ENCODE measurements around the gene NEXN.
"Not testable (repeated sequence)": the region's sequence is repeated elsewhere in the genome, so short reads cannot be mapped to it uniquely, and the experiment has no call there.

NEXN gene

DNA sequence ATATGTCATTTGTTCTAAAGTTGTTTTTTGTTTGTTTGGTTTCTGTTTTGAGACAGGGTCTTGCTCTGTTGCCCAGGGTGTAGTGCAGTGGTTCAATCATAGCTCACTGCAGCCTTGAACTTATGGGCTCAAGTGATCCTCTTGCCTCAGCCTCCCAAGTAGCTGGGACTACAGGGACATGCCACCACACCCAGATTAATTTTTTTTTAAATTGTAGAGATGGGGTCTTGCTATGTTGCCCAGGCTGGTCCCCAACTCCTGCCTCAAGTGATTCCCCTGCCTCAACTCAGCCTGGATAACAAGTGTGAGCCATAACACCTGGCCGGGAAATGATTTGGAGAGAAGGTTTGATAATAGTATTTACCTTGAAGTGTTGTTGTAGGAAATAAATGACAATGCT lies 18.2 kb downstream of the NEXN start:
- DNase-seq: no peak

DNA sequence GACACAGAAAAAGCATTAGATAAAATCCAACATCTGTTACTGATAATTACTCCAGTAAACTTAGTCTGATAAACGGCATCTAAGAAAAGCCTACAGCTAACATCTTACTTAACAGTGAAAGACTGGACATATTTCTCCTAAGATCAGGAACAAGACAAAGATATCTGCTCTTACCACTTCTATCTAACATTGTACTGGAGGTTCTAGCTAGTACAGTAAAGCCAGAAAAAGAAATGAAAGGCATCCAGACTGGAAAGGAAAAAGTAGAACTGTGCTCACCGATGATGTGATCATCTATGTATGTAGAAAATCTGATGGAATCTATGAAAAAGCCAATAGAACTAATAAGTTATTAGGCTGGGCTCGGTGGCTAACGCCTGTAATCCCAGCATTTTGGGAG lies 21.7 kb downstream of the NEXN start:
- DNase-seq: no peak

DNA sequence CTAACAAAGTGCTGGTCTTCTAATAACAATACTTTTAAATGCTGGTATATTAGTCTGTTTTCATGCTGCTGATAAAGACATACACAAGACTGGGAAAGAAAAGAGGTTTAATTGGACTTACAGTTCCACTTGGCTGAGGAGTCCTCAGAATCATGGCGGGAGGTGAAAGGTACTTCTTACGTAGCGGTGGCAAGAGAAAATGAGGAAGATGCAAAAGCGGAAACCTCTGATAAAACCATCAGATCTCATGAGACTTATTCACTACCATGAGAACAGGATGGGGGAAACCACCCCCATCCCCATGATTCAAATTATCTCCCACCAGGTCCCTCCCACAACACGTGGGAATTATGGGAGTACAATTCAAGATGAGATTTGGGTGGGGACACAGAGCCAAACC lies 30.5 kb downstream of the NEXN start:
- not testable (repeated sequence) for DNase-seq

DNA sequence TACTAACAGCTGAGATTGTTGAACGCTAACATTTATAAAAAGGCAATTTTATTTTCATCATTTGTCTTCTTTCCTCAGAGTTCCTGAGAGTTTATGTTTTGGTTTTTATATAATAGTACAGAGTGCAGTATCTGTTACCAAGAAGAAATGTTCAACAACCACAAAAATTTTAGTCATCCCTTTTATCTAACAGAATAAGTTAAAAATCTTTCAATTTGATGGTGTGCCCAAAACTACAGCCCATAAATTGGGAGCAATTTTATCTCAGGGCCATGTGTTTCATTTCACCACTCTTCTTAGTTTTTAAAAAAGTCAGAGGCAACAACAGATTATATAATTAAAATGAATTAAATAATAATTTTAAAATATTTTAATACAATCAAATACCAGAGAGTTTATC lies 37.1 kb downstream of the NEXN start:
- DNase-seq: no peak

DNA sequence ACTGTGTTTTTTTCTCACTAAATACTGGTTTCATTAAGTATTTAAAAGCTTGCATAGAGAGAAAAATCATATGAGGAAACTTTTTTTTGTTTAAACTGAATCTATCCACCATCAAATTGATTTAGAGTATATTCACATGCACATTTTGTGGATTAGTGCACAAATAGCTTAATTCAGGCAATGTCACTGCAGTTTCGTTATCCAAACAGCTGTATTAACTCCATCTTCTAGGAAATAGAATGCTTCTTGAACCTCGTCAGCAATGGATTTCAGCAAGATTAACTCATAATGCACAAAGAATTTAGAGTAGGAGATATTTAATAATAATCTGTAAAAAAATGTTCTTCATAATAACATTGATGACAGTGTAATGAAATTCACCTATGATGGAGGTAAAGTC lies 37.5 kb downstream of the NEXN start:
- DNase-seq: no peak

DNA sequence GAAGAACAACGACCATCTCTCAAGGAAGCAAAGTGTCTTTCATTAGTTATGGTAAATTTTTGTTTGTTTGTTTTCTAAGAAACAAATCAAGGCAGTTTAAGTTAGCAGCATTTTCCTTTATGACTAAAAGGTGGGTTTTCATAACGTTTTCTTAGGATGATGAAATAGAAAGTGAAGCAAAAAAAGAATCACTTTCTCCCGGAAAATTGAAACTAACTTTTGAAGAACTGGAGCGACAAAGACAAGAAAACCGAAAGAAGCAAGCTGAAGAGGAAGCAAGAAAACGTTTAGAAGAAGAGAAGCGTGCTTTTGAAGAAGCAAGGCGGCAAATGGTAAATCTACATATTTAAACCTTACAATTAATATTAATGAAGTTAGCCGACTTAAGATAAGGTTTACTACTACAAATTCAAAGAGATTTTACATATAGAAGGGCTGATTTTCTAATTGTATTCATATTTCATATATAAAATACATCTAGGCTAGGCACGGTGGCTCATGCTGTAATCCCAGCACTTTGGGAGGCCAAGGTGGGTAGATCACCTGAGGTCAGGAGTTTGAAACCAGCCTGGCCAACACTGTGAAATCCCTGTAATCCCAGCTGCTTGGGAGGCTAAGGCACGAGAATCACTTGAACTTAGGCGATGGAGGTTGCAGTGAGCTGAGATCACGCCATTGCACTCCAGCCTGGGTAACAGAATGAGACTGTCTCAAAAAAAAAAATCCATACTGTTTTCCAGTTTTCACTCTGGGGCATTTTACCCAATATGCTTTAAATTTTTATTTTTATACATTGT lies 38.3 kb downstream of the NEXN start:
- no peak for DNase-seq

DNA sequence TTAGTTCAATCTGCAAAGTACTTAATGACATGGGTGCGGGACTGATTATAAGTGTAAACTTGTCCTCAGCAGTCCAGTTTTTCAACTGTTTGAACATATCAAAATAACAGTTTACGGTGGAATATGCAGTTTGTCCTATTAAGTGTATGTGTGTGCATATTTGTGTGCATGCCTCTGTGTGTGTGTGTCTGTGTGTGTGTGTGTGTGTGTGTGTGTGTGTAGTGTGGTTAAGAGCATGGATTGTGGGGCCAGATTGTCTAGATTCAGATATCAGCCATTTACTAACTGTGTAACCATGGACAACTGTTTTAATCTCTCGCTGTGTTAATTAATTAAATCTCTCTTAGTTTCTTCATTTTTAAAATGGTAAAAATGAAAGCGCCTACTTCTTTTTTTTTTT lies 39.0 kb downstream of the NEXN start:
- DNase-seq: no peak

DNA sequence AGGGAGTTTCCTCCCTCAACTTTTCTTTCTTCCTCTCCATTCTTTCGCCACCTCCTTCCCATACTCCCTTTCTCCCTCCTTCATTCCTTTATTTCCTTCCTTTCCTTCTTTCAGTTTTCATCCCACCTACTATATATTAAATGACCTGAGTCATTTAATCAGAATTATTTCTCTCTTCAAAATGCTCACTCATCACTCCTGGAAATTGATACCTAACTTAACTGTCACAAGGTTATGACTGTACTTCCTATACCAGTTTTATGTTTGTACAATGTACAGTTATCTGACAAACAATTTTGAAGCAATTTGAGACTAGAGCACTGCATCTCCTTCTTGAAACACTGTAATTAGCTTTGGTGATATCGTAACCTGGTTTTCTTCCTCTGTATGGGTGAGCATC lies 41.4 kb downstream of the NEXN start:
- no peak for DNase-seq

DNA sequence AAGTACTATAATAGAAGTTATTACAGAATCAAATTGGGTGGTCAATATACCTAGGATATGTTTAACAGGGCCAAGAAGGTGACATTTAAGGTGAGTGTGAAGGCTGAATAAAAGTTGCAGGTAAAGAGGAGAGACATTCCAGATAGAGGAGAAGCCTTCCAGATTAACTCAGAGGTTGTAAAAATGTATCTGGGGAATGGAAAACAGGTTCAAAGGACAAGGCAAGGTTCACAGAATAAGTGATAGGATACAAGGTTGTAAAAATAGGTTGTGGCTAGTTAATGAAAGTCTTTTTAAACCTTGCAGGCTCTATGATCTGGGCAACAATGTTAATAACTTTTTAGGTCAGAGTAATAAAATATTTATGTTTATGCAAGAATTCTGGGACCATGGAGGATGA lies 50.2 kb downstream of the NEXN start:
- no peak for DNase-seq

DNA sequence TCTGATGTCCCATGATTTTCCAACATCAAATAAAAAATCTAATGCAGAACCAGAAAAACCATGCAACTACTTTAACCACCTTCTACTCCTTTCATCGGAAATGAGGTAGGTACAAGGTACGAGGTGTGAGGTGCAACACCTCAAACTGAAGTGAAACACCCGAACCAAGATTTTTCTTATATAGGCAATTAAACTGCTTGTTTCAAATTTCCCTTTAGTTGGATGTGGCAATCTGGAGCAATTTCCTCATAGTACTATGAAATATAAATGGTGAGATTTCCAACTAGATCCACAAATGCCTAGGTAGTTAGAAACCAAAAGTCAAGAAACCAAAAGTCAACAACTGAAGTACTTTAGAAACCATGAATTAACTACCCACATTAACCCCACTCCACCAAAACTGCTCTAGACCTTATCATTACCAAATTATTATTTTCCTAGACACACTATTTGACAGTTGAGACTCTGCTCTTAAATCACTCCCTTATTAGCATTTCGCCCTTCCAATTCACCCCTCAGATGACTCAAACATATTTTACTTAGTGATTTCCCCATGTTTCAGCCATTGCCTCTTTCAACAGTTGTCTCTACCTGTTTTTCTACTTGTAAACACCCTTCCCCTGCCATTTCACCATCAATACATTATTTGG lies 52.6 kb downstream of the NEXN start:
- no peak for DNase-seq

DNA sequence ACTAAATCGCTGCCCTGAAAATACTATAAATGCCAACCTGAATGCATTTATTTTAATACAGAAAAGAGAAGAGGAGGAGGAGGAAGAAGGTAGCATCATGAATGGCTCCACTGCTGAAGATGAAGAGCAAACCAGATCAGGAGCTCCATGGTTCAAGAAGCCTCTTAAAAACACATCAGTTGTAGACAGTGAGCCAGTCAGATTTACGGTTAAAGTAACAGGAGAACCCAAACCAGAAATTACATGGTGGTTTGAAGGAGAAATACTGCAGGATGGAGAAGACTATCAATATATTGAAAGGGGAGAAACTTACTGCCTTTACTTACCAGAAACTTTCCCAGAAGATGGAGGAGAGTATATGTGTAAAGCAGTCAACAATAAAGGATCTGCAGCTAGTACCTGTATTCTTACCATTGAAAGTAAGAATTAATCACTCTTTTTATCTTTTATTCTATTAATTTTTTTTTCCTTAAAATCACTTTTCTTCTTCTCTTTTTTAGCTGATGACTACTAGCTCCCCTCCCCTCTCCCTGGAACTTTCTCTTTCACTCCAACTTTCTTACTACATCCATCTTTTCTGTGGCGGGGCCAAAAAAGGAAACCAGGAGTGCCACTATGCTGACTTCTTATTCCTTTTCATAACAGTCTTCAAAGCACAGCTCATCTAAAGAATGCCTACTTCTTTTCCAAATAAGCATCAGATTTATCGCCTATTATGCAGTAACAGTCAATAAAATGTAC lies 54.1 kb downstream of the NEXN start:
- no peak for DNase-seq

DNA sequence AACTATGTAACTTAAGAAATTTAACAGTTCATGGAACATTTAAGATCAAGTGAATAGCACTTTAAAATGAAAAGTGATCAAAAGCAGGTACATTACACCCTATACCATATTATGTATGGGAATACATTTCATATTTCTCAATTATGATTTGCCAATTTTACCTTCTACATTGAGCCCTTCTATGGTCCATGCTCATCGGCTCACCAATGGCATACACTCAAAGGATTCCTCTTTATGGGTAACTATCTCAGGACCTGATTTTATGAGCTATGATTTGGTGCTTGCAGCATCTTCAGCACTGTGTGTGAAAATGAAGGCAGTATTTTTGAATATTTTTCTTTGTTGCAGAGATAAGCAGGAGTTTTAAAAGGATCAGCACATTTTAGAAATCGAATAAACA lies 56.9 kb downstream of the NEXN start:
- no peak for DNase-seq

DNA sequence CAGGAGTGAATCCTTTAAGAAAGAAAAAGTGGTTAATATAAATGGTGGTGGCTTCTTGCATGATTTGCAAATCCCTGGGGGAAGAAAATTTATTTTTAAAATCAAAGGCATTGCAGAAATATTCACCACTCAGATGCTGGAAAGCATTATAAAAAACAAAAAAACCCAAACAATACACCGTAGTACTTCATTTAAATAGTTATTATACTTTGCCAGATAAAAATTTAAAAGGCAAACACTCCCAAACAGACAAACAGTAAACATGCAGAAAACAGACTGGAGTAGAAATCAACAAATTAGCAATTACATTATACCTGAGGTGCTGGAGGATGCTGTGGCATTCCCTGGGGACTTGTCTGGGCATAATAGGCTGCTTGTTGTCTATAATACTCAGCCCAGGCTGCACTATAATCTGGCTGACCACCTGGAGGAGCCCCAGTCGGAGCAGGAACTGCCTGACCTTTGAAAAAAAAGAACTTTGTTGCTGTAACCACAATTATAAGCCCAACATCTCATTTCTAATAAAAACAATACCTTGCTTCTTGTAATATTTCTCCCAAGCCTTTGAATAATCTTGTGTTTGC lies 60.5 kb downstream of the NEXN start:
- no peak for DNase-seq

DNA sequence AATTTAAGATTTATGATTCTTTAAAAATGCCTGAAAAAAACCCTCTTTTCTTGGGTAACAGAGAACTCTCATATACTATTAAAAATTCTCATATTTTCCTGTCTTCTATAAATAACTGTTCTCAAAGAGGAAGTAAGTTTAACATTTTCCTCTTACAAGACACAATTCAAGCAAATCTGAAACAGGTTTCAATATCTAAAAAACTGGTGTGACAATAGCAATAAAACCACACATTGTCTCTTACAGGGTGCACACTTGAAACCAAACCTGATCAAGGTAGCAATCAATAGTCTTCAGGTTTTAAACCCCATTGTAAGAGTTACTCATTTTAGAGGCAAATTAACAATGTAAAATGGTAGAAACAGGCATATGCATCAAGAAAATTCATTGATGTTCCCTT lies 62.4 kb downstream of the NEXN start:
- no peak for DNase-seq

DNA sequence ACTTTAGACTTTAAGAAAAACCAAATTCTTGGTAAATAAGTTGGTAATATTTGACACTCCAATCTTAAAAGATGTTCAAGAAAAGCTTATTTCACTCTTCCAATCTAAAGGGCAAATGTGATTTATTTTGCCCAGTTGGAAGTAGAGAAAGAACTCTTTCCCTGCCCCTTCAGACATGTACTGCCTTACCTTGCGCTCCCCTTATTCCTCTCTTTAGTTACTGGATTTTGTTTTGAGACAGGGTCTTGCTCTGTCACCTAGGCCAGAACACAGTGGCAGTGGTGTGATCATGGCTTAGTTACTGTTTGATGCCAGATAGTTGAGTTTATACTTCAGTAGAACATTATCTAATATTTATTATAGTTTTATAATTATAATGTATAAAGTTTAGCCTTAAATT lies 62.9 kb downstream of the NEXN start:
- no peak for DNase-seq

DNA sequence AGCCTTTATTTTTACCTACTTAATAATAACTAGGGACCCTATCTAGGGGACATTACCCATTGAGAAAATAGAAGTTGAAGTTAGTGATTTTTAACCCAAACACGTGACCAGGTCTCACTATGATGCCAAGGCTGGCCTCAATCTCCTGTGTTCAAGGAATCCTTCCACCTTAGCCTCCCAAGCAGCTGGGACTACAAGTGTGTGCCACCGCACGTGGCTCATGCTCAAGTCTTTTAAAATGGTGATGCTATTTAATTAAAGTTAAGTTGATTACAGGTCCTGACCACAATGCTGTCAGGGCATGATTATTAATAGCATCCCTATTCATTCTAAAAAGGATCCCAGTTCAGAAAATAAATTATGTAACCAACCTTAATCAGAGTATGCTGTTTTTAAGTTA lies 65.5 kb downstream of the NEXN start:
- DNase-seq: no peak

DNA sequence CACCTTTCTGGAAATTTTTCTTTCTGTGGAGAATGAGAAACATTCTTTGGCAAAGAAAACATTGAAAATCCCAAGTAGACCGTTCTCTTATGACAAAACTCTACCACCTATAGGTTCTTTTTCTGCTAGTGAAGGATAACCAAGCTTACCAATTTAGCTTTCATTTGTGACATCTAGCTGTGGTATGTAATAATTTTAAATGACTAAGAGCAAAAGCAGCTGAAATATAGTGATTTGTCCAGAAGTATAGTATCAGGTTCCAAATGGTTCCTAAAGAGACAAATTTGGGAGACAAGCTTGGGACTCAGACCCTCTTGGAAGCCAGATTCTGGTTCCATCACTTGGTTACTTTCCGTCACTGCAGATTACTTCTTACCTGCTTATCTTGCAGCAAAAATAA lies 66.1 kb downstream of the NEXN start:
- DNase-seq: no peak

DNA sequence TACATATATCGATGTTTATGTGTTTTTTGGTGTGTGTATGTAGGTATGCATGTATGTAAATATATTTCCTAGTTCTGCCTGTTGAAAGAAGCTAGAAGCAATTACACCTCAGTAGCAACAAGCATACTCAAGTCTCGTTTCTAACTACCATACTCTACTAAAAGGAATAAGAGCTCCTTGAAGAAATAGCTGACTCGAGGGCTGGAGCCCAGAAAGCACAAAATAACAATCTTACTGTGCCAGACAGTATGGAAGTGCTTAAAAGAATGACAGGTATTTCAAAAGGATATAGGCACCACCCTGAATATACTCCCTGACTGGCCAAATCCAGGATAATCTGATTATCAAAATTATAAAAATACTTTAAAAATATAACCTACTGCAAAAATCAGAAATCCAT lies 67.3 kb downstream of the NEXN start:
- DNase-seq: no peak

DNA sequence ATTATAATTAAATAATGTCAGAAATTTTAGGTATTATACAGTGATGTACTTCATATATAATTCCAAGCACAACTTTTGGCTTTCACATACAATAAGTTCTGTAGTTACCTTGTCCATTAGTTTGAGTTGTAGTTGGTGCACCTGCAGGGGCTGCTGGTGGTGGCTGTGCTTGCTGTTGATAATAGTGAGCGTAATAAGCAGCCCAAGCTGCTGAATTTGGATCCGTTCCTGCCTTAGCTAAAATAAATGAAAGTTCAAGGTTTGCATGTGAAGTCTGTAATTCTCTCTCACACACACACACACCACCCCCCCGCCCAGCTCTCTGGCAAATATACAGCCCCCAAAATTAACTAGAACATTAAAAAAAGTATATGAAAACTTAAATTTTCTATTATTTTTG lies 68.0 kb downstream of the NEXN start:
- DNase-seq: no peak

DNA sequence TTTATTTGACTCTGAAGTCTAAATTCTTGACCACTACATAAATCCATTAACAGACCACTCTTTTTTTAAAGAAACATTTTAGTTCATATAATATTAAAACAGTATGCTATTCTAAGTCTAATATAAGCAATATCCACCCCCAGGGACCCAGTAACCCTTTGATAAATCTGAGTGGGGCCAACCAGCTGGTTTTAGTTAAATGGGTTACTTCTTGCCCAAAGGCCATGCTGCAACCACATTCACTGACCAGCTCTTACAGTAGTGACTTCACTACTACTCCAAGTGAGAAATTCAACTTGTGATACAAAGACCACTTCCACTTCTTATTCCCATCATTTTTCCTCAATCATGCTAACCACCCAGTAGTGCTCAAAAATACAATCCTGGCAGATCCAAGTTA lies 70.0 kb downstream of the NEXN start:
- no peak for DNase-seq

DNA sequence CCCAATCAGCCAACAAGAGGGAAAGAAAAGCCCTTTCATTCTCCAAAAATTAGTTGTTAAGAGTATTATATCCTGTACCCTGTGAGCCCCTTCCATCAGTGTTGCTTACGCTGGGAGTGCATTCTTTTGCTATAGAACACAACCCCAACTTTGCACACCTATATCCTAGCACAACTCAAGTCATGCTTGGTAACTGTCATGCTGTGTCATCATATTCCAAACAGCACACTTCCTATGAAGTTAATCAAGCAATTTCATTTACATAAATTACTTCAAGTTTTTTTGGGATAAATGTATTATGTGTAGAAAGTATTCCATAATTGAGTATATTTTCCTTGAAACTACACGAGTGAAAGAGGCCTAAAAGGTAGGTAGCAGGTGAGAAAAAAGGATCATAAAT lies 70.4 kb downstream of the NEXN start:
- no peak for DNase-seq

DNA sequence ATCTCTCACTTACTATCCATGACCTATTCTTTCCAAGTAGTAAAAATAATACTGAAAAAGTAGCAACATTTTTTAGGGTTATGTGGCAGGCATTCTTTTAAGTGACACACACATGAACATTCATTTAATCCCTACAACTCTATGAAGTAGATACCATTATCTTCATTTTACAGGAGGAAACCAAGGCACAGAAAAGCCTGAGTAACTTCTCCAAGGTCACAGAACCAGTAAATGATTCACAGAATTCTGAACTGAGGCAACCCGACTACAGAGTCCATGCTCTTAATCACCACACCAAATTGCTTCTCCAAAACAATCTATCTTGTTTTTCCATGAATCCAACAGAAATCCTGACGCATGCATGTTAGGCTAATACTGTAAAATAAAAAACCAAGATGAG lies 73.0 kb downstream of the NEXN start:
- DNase-seq: no peak

DNA sequence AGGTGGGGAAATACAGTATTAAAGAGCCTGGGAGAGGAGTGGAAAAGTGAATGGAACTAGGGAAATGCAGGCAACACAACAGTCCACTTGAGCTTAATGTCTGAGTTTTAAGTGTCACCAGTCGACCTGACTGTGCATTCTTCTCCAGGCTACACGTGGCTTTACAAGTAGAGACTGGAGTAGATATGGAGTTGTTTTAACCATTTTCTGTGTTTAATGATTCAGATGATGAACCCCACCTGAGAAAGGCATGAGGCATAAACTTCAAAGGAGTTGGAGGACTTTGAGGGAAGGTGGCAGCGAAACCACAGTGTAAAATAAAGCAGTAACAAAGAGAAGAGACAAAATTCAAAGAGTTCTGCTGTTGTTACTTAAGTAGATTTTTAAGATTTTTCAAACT lies 77.9 kb downstream of the NEXN start:
- no peak for DNase-seq

DNA sequence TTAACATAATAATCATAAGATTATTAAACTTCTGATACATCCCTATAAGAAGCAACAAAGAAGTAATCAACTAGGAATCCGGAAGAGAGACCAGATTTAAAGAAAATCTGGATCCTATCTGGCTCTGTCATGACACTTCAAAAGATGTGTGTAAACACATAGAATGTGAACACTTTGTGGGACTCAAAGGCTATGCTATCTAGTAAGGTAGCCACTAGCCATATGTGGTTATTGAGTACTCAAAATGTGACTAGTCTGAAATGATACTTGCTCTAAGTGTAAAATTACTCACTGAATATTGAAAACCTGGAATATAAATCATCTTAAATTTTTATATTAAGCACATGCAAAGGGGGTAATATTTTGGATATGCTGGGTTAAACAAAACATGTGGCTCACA lies 81.8 kb downstream of the NEXN start:
- DNase-seq: no peak
